ENCODE measurements around the gene RASA3.
A peak's percentile ranks its signal among the peaks of the same experiment; 100 is the strongest.
"Not testable (repeated sequence)": the region's sequence is repeated elsewhere in the genome, so short reads cannot be mapped to it uniquely, and the experiment has no call there.

RASA3 gene

DNA sequence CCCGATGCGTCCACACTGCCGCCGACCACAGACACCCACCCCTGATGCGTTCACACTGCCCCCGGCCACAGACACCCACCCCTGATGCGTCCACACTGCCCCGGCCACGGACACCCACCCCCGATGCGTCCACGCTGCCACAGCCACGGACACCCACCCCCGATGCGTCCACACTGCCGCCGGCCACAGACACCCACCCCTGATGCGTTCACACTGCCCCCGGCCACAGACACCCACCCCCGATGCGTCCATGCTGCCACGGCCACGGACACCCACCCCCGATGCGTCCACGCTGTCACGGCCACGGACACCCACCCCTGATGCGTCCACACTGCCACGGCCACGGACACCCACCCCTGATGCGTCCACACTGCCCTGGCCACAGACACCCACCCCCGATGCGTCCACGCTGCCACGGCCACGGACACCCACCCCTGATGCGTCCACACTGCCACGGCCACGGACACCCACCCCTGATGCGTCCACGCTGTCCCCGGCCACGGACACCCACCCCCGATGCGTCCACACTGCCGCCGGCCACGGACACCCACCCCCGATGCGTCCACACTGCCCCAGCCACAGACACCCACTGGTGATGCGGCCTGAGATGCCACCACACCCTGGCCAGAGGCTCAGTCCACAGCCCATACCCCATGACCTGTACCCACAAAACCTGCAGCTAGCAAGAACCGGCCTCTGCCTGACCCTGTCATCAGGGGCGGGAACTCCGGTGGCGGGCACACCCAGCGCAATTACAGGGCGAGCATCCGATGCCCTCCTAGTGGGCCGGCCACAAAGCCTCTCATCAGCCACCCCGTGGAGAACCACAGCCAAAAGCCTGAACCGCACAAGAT is 28.4 kb downstream of the RASA3 start:
- Mint-ChIP-seq H3K27ac (no peak overlapping the region), H3K9me3 (no peaks in the 10 kb centered on the region), H3K4me3 (no peak overlapping the region), H3K27me3 (ENCODE audit: low read depth) (no peaks in the 10 kb centered on the region), H3K36me3 (ENCODE audit: low read depth) (peaks cover 16% of the 10 kb centered on the region), H3K4me1 (ENCODE audit: low read depth) (peaks cover 6% of the 10 kb centered on the region)
- DNase-seq (ENCODE audit: low spot score): no peak

DNA sequence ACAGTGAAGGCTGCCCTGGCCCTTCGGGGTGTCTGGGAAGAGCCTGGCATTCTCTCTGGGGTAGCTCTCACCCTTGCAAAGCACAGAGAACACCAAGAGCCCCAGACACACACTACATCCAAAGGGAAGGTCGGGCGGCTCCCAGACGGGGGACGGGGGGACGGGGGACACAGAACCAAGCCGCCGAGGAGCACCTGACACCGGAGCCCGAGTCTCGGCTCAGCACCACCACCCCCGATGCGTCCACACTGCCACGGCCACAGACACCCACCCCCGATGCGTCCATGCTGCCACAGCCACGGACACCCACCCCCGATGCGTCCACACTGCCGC is 29.2 kb downstream of the RASA3 start:
- H3K9me3 Mint-ChIP-seq; H3K4me3 Mint-ChIP-seq; DNase-seq (ENCODE audit: low spot score); H3K27ac Mint-ChIP-seq; H3K27me3 Mint-ChIP-seq (ENCODE audit: low read depth); H3K4me1 Mint-ChIP-seq (ENCODE audit: low read depth): not testable (repeated sequence)
- peaks cover 13% of the 10 kb centered on the region for H3K36me3 Mint-ChIP-seq (ENCODE audit: low read depth)

DNA sequence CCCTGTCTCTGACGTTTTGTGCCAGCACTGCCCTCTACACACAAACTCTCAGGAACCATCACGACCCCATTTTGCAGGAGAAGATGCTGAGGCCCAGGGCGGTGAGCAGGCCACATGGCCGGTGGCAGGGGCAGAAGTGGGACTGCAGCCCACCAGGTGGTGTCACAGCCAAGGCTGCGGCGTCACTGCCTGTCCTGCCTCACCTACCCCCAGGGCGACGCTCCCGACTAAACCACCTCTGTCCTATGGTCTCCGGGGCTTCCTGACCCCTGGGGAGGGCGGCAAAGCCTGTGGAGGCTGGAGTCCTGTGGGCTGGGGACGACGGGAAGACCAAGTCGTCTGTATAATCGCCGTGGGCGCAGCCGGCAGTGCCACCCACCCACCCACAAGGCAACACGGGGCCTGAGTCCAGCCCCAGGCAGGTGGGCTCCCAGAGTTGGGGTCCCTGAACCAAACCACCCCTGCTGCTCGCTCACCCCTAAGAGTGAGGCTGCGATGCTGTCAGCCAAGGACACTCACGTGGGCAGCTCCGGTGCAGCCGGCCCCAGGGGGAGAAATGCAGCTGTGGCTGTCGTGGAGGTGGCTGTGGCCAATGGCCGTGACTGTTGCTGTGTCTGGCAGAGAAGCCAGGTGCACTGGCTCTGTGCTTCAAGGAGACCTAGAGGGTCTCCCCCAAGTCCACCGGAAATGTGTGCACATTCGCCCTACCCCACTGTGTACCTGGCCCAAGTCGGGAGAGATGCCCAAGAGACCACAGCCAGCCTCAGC is 29.7 kb downstream of the RASA3 start:
- peaks cover 7% of the 10 kb centered on the region for H3K36me3 Mint-ChIP-seq (ENCODE audit: low read depth)
- no peak for DNase-seq (ENCODE audit: low spot score)
- no peaks in the 10 kb centered on the region for H3K27me3 Mint-ChIP-seq (ENCODE audit: low read depth)
- no peaks in the 10 kb centered on the region for H3K9me3 Mint-ChIP-seq
- H3K4me1 Mint-ChIP-seq (ENCODE audit: low read depth): peaks cover 5% of the 10 kb centered on the region
- no peak overlapping the region for H3K27ac Mint-ChIP-seq
- H3K4me3 Mint-ChIP-seq: no peak overlapping the region

DNA sequence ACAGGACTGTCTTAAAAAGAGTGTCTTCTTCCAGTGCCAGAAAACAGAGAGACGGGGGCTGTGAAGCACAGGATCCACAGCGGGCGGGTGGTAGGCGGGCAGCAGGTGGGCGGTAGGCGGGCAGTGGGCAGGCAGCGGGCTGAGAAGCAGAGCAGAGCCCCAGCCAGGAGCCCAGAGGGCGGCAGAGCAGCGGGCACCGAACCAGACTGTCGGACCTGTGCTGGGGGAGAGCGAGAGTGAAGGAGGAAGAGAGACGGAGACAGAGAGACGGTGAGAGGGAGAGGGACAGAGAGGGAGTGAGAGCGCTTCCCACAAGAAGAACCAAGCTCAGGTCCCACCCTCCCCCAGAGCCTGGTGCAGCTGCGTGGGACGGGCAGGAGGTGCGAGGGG is 30.3 kb downstream of the RASA3 start:
- Mint-ChIP-seq H3K27ac (no peak overlapping the region), H3K4me1 (ENCODE audit: low read depth) (peaks cover 5% of the 10 kb centered on the region), H3K4me3 (no peak overlapping the region), H3K36me3 (ENCODE audit: low read depth) (peaks cover 9% of the 10 kb centered on the region), H3K9me3 (no peaks in the 10 kb centered on the region), H3K27me3 (ENCODE audit: low read depth) (no peaks in the 10 kb centered on the region)
- no peak for DNase-seq (ENCODE audit: low spot score)

DNA sequence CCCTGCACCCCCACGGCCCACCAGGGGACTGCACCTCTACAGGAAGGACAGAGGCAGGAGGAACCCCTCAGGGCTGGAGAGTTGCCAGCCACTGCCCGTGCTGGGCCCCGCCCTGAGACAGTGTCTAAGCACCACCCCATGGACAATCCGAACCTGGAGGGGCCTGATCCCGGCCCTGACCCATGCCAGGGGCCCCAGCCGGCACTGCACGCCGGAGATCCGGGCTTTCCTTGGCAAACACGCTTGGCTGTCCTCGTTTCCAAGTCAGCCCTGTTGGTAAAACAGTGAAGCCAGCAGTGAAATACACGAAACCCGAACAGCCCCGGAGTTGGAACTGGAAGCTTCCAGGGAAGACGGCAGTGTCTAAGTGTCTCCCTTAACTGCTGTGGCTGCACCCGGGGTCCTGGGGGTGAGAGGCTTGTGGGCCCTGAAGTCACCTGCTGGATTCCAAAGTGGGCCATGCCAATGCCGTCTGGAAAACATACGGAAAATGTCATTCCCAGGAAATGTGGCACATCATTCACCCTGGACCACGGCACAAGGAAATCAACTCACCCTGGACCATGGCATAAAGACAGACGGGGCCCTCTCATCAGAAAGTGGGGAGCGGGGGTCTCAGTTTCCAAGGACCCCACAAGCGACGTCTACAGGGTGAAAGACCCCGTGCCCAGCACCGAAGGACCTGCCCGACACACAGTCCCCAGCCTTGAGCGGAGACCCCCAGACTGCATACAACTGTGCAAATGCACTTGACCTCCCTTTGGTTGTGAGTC is 30.9 kb downstream of the RASA3 start:
- Mint-ChIP-seq H3K36me3 (ENCODE audit: low read depth) (peaks cover 9% of the 10 kb centered on the region), H3K9me3 (no peaks in the 10 kb centered on the region), H3K27ac (no peak overlapping the region), H3K4me3 (no peak overlapping the region), H3K4me1 (ENCODE audit: low read depth) (peaks cover 5% of the 10 kb centered on the region), H3K27me3 (ENCODE audit: low read depth) (no peaks in the 10 kb centered on the region)
- no peak for DNase-seq (ENCODE audit: low spot score)

DNA sequence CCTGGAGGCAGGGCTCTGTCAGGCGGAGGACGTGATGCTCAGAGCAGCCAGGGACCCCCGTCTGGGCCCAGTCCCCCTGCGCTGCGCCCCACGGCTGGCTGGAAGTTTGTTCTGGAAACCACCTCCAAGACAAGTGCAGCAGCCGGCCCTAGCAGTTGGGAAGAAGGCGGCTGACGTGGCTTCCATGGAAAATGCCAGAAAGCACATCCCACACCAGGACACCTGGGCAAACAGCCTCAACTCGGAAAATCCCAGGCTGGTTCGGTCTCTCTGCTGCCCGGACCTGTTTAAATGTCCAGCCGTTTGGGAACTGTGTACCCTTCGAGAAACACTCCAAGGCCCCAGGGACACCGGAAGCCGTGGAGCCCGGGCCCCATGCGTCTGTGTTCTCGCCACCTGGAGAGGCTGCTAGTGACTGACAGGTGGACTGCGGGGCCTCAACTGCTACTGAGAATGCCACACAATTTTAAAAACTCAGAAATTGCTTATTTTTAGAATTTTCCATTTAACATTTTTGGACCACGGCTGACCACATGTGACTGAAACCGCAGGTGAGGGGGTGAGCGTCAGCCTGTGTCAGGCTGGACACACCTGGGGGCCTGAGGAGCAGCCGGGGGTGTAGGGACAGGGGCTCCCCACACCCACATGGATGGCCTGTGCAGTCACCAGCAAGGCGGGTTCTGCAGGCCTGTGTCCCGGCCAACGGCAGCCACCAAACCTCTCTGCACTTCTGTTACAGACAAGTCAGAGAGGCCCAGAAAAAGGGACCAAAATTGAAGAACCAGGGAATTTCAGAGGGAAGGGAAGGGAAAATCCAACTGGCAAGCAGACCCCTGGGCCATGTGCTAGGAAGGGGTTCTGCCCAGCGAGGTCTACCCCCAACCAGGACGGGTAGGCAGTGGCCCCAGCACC is 31.7 kb downstream of the RASA3 start:
- Mint-ChIP-seq H3K36me3 (ENCODE audit: low read depth) (peaks cover 10% of the 10 kb centered on the region), H3K27ac (no peak overlapping the region), H3K4me3 (no peak overlapping the region), H3K9me3 (no peaks in the 10 kb centered on the region), H3K4me1 (ENCODE audit: low read depth) (peaks cover 3% of the 10 kb centered on the region), H3K27me3 (ENCODE audit: low read depth) (no peaks in the 10 kb centered on the region)
- no peak for DNase-seq (ENCODE audit: low spot score)

DNA sequence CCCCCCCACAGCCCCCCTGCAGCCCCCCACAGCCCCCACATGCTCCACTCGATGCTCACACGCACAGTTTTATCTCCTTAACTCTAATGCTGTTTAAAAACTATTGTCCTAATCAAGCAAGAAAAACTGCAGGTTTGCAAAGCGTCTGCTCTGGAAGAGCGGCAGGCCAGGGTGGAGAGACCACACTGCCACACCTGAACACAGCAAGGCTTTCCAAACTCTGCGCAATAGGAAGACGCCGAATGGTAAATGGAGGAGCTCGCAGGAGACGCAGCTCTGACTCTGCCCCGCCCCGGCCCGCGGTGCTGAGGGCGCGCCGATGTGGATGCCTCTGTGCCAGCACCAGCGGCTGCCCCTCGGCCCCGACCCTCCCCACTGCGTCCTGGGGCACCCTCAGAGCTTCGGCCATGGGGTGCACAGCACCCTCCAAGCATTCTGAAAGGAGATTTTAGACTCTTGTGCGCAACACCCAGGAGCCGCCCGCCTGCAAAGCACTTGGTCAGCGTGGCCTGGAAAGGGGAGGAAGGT is 32.4 kb downstream of the RASA3 start:
- no peak for DNase-seq (ENCODE audit: low spot score)
- H3K4me3 Mint-ChIP-seq: no peak overlapping the region
- peaks cover 3% of the 10 kb centered on the region for H3K4me1 Mint-ChIP-seq (ENCODE audit: low read depth)
- no peaks in the 10 kb centered on the region for H3K27me3 Mint-ChIP-seq (ENCODE audit: low read depth)
- H3K36me3 Mint-ChIP-seq (ENCODE audit: low read depth): peaks cover 9% of the 10 kb centered on the region
- no peaks in the 10 kb centered on the region for H3K9me3 Mint-ChIP-seq
- peak overlapping the region; percentile 68 for H3K27ac Mint-ChIP-seq

DNA sequence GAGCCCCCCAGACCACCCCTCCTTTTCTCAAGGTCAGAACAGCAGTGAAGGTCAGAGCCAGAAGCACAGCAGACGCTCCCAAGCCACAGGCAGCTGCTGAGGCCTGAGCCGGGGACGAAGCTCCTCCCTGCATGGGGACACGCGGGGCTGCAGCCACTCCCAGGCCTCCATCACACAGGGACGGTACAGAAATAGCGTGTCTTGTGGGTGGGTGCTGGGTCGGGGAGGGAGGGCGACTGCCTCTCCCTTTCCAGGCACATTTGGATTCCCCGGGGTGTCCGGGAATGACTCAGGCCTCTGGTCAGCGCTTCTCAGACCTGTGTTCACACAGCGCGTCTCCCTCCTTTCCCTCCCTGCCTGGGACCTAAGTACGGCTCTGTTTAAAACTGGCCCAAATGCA is 33.2 kb downstream of the RASA3 start:
- DNase-seq (ENCODE audit: low spot score): no peak
- Mint-ChIP-seq H3K27me3 (ENCODE audit: low read depth) (no peaks in the 10 kb centered on the region), H3K4me1 (ENCODE audit: low read depth) (peaks cover 3% of the 10 kb centered on the region), H3K4me3 (no peak overlapping the region), H3K36me3 (ENCODE audit: low read depth) (peaks cover 11% of the 10 kb centered on the region), H3K27ac (no peak overlapping the region), H3K9me3 (peaks cover 1% of the 10 kb centered on the region)

DNA sequence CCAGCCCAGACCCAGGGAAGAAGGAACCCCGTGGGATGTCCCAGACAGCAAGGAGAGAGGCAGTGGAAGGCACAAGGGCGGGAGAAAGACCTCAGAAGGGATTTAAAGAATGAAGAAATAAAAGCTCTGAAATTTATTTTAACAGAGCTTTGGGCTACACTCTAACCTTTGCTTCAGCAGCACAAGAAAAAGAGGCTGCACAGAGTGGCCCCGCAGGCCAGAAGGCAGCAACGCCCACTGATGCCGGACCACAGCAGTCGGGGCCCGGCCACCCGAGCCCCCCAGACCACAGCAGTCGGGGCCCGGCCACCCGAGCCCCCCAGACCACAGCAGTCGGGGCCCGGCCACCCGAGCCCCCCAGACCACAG is 33.8 kb downstream of the RASA3 start:
- peak overlapping the region; percentile 36 for H3K27ac Mint-ChIP-seq
- peaks cover 17% of the 10 kb centered on the region for H3K36me3 Mint-ChIP-seq (ENCODE audit: low read depth)
- not testable (repeated sequence) for H3K9me3 Mint-ChIP-seq; H3K27me3 Mint-ChIP-seq (ENCODE audit: low read depth); DNase-seq (ENCODE audit: low spot score); H3K4me1 Mint-ChIP-seq (ENCODE audit: low read depth); H3K4me3 Mint-ChIP-seq

DNA sequence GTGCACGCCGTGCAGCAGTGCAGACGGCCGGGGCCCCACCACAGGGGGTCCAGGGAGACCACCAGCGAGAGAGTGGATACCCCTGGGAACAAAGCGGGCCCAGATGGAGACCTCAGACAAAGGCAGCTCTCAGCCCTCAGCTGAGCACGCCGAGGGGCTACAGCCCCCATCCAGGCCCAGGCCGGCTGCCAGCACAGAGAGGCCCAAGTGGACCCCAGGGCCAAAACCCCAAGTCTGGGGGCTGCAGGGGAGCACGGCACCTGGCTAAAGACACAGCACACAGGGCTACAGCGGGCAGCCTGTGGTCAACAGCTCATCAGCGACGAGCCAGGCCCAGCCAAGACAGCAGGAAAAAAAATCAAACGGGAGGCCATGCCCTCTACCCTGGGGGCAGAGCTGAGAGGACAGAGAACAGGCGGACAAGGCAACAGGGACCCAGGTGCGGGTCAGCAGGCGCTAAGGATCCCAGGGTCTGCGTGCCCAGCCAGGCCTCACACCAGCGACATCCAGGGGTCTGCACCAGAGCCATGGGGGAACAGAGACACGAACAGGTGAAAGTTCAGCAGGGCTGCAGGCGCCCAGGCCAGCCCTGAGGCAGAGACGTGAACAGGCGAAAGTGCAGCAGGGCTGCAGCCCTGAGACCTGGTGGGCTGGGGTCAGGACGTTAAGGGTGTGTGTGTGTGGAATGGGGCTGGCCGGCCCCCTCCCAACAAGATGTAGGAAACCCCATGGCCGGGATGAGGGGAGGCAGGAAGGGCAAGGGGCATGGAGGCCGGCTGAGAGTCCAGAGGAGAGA is 34.3 kb downstream of the RASA3 start:
- Mint-ChIP-seq H3K36me3 (ENCODE audit: low read depth) (peaks cover 21% of the 10 kb centered on the region), H3K27ac (peak overlapping the region; percentile 60), H3K4me1 (ENCODE audit: low read depth) (peaks cover 3% of the 10 kb centered on the region), H3K27me3 (ENCODE audit: low read depth) (no peaks in the 10 kb centered on the region), H3K4me3 (no peak overlapping the region), H3K9me3 (peaks cover 12% of the 10 kb centered on the region)
- DNase-seq (ENCODE audit: low spot score): no peak

DNA sequence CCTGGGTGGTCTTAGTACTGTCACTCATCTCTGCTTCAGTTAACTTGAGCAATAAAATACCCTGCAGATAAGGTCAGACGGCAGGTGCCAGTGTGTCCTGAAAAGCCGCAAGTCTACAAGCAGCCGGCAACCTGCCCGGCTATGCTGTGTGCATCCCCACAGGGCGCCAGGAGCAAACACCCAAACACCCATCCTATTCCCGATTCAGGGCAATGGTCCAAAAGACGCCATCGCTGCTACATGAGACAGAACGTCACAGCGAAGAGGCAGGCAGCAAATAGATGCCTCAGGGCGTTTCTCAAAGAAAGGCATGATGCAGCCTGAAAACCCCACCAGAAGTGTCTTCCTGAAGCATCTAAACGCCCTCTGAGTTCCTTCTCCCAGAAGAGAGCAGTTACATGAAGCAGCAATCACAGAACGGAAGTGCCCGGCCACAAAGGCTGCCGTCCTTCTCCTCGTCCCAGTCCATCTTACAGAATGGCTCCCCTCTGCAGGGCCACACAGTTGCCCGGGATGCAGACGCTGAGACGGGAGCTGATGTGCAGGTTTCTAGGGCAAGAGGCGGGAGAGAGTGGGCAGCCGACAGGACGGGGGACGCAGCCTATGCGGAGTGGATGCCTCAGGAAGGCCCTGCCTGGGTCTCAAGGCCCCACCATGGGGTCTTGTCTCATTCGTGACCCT is 35.1 kb downstream of the RASA3 start:
- DNase-seq (ENCODE audit: low spot score): no peak
- no peaks in the 10 kb centered on the region for H3K27me3 Mint-ChIP-seq (ENCODE audit: low read depth)
- H3K9me3 Mint-ChIP-seq: peaks cover 18% of the 10 kb centered on the region
- H3K4me3 Mint-ChIP-seq: no peak overlapping the region
- H3K27ac Mint-ChIP-seq: no peak overlapping the region
- peaks cover 23% of the 10 kb centered on the region for H3K36me3 Mint-ChIP-seq (ENCODE audit: low read depth)
- peaks cover 3% of the 10 kb centered on the region for H3K4me1 Mint-ChIP-seq (ENCODE audit: low read depth)

DNA sequence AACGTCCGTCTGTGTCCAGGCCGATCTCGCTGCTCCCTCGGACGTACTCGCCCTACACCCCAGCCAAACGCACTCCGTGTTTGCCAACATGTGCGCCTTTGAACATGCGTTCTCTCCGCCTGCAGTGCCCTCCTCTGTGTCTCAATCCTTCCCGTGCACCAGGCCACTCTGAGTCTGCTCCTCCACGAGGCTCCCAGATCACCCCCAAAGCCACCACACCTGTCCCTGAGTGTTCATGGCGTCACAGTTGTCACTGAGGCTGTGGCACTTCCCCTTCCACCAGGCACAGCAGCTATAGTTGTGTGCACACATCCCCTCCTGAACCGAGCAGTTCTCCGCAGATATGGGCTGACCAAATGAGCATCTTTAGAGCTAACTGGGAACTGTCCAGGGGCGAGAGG is 35.6 kb downstream of the RASA3 start:
- no peaks in the 10 kb centered on the region for H3K27me3 Mint-ChIP-seq (ENCODE audit: low read depth)
- H3K36me3 Mint-ChIP-seq (ENCODE audit: low read depth): peaks cover 28% of the 10 kb centered on the region
- H3K9me3 Mint-ChIP-seq: peaks cover 24% of the 10 kb centered on the region
- H3K4me1 Mint-ChIP-seq (ENCODE audit: low read depth): peaks cover 3% of the 10 kb centered on the region
- no peak for DNase-seq (ENCODE audit: low spot score)
- no peak overlapping the region for H3K4me3 Mint-ChIP-seq
- H3K27ac Mint-ChIP-seq: no peak overlapping the region

Measured in T-helper 2 cell treated with Interferon-gamma antibody and Interleukin-4, amounts not matched to agents 5 μg/mL and 100 μg/mL, for 36 hours (primary cell).